ENCODE results near the gene OLFM1. TPM values are rescaled to one million over a fixed set of nuclear protein-coding genes. Genes with fewer than 3 reads are reported as not detected.

The OLFM1 gene
- total and polyA plus RNA-seq, 2 of the 4 experiments (the other 2 are of a cell fraction), result 0.36 to 0.38 TPM

- dilution Hi-C loops (cut with HindIII; ENCODE audit: low sequenced_read_pairs, unreplicated experiment) (no loop called here), in situ Hi-C loops (cut with MboI; ENCODE audit: low sequenced_read_pairs) (no loop called here), intact Hi-C loops (cut with micrococcal nuclease) (no loop called here)
- Histone ChIP-seq H4K8ac (ENCODE audit: low read depth in 2 of 2, low read length in 2 of 2) (no peak overlapping the region), H2AK9ac (replicated peaks; ENCODE audit: low read depth, low read length, poor library complexity) (no peak overlapping the region), H2BK20ac (ENCODE audit: low read depth, low read length) (no peak overlapping the region), H3K4me1 (ENCODE audit: control insufficient read depth, insufficient read depth, low read length) (no peaks in the 10 kb centered on the region), H2AK5ac (ENCODE audit: low read depth, low read length) (no peak overlapping the region), H3K9me3 (ENCODE audit: control insufficient read depth, insufficient read depth, low read length) (peaks cover 47% of the 10 kb centered on the region), H3K79me1 (ENCODE audit: low read depth in 1 of 2, low read length in 2 of 2) (no peaks in the 10 kb centered on the region), H3K4me3 (ENCODE audit: insufficient read depth, low read depth, low read length) (no peak overlapping the region), H2BK5ac (ENCODE audit: low read depth, low read length, poor library complexity, severe bottlenecking) (no peak overlapping the region), H3K14ac (replicated peaks; ENCODE audit: low read depth, low read length) (no peak overlapping the region), H3K4ac (ENCODE audit: low read depth, low read length) (no peak overlapping the region), H2AFZ (replicated peaks; ENCODE audit: low read length, poor library complexity) (no peak overlapping the region), H3K9ac (ENCODE audit: low read depth, low read length) (no peak overlapping the region), H2BK15ac (ENCODE audit: low read depth, low read length) (no peak overlapping the region), H3K18ac (ENCODE audit: low read depth, low read length) (no peak overlapping the region), H3K27me3 (ENCODE audit: control insufficient read depth, insufficient read depth, low read length) (no peaks in the 10 kb centered on the region), H3K23ac (ENCODE audit: low read depth, low read length) (no peak overlapping the region), H3K9me1 (ENCODE audit: insufficient read depth, low read length) (no peaks in the 10 kb centered on the region), H3K56ac (ENCODE audit: extremely low read depth, insufficient read depth, low read length) (no peak overlapping the region), H3K27ac (ENCODE audit: insufficient read depth, low read length) (no peak overlapping the region), H4K5ac (ENCODE audit: low read depth, low read length) (no peak overlapping the region), H4K20me1 (ENCODE audit: insufficient read depth, low read length) (no peaks in the 10 kb centered on the region), H3K4me2 (ENCODE audit: low read depth, low read length) (no peak overlapping the region), H4K91ac (ENCODE audit: insufficient read depth, low read depth, low read length) (no peak overlapping the region), H3K36me3 (ENCODE audit: control insufficient read depth, insufficient read depth, low read length) (no peaks in the 10 kb centered on the region), H2BK120ac (ENCODE audit: low read depth, low read length) (no peak overlapping the region)
- BruUV-seq (replicated peaks), result no TSS peak
- 60% methylated on average over 6 of the region's 23 CpGs; no CpG with 5 or more reads in 1 of the 2 experiments for WGBS, 2 experiments (ENCODE audit: extremely low coverage in 2 of 2, insufficient read length in 1 of 2)
- POLR2A ChIA-PET (ENCODE audit: unreplicated experiment), result no interaction called here
- ATAC-seq (ENCODE audit: low read depth) (no peak), DNase-seq (no peak)
- TF ChIP-seq MAZ (IDR thresholded peaks at IDR 0.05; ENCODE audit: borderline replicate concordance, low read depth, low read length), result no peak
- CTCF ChIA-PET, result no interaction called here
Measured at GRCh38 chr9:135167849-135168655, 80.6 kb downstream of the OLFM1 start.

Data from IMR-90 (cell line).